Spleen (tissue), 11 donors: ENCODE data around the gene SOS1. TPM values are rescaled to one million over a fixed set of nuclear protein-coding genes. Genes with fewer than 3 reads are reported as not detected.
"Not testable (repeated sequence)": the region's sequence is repeated elsewhere in the genome, so short reads cannot be mapped to it uniquely, and the experiment has no call there.

Experiments used
- DNase-seq: peaks from one replicate; pipeline ENCODE4 v3.0.0-alpha.2; 2020
- H3K27ac ChIP-seq, 8 donors: fragments of 200-600 bp; sonication (generic) in 7 of 8; 1 replicate in 4 of 8; 2 replicates in 4 of 8; pipeline versions ENCODE4 v1.5.0 to v1.8.0; 2016 to 2021; ENCODE audit warnings: inconsistent platforms in 4 of 8, mild to moderate bottlenecking in 4 of 8, moderate library complexity in 1 of 8
- H3K27me3 ChIP-seq, 7 donors: fragments of 200-600 bp; sonication (generic) in 6 of 7; replicated peaks in 1 of 7; 1 replicate in 4 of 7; 2 replicates in 3 of 7; pipeline versions ENCODE4 v1.5.0 to v1.8.0; 2016 to 2021; ENCODE audit warnings: inconsistent platforms in 3 of 7, mild to moderate bottlenecking in 1 of 7
- H3K36me3 ChIP-seq, 6 donors: fragments of 200-600 bp; sonication (generic) in 5 of 6; 1 replicate in 4 of 6; 2 replicates in 2 of 6; pipeline versions ENCODE4 v1.5.0 to v1.8.0; 2016 to 2021; ENCODE audit warnings: inconsistent platforms in 2 of 6
- H3K4me1 ChIP-seq, 6 donors: fragments of 200-600 bp; sonication (generic) in 5 of 6; 1 replicate in 3 of 6; 2 replicates in 3 of 6; pipeline versions ENCODE4 v1.5.0 to v1.8.0; 2016 to 2021; ENCODE audit warnings: inconsistent platforms in 3 of 6
- H3K4me3 ChIP-seq, 8 donors: fragments of 200-600 bp; sonication (generic) in 7 of 8; 1 replicate in 4 of 8; 2 replicates in 4 of 8; pipeline versions ENCODE4 v1.5.0 to v1.8.0; 2016 to 2021; ENCODE audit warnings: inconsistent platforms in 4 of 8, mild to moderate bottlenecking in 4 of 8, moderate library complexity in 2 of 8
- H3K9me3 ChIP-seq, 8 donors: fragments of 200-600 bp; sonication (generic) in 7 of 8; 1 replicate in 4 of 8; 2 replicates in 4 of 8; pipeline versions ENCODE4 v1.5.0 to v1.8.0; 2016 to 2021; ENCODE audit warnings: inconsistent platforms in 4 of 8
- CTCF ChIP-seq, 11 experiments: fragments of 200-600 bp in 7 of 11; fragments of 450-650 bp in 4 of 11; sonication (generic) in 4 of 11; IDR thresholded peaks in 8 of 11; conservative IDR thresholded peaks in 3 of 11; 1 replicate in 7 of 11; 2 replicates in 4 of 11; pipeline versions ENCODE4 v1.4.0 to v1.8.0; 2016 to 2021; ENCODE audit warnings: antibody characterized with exemption in 11 of 11, inconsistent platforms in 4 of 11, mild to moderate bottlenecking in 1 of 11
- POLR2A ChIP-seq, 3 donors: fragments of 450-650 bp; IDR thresholded peaks; one replicate each; pipeline ENCODE4 v1.5.1; 2017; ENCODE audit warnings: antibody characterized with exemption in 3 of 3, mild to moderate bottlenecking in 1 of 3
- POLR2AphosphoS5 ChIP-seq, 3 donors: sonication (generic); formaldehyde crosslinking; IDR thresholded peaks; one replicate each; pipeline ENCODE4 v1.5.1; 2017; ENCODE audit warnings: antibody characterized with exemption in 3 of 3
- WGBS, 5 donors: extraction: QIAGEN DNeasy Blood & Tissue Kit in 3 of 5; methylation state at CpG; one replicate each; pipeline versions ENCODE4 v1.1.5 to v1.1.7; 2013 to 2018; 5-methylcytosine and 5-hydroxymethylcytosine counted together
- intact Hi-C: fragments of 100-400 bp; cut with DNase I; formaldehyde crosslinking; loops from one replicate; pipeline ENCODE4 v1.15.0; 2023; ENCODE audit warnings: low total_unique reads
- polyA plus RNA-seq, 3 donors: library from polyadenylated mRNA; stranded (reverse); fragments of 200-250 nt; gene quantifications; one replicate each; pipeline ENCODE4 v1.2.1, GENCODE V29; 2013
- total RNA-seq, 7 donors: library from RNA; depleted of rRNA in 3 of 7; stranded (reverse); fragments of >200 nt in 3 of 7; fragmentation: NEBNext Ultra II Directional in 4 of 7; extraction: Animal tissue kit (Norgen Biotek cat#: 25700) in 4 of 7; gene quantifications; one replicate each; pipeline versions ENCODE4 v1.1.0 to v1.2.1, GENCODE V29; 2016 to 2021
- donor health status: healthy with polysubstance abuse.
- donor health status: DM: no; HTN: no; CAD: no; lungs with moderate emphysema.
- donor health status: DM: no; HTN: no; CAD: no.
- donor health status: Bipolar disorder and iron deficiency.
- donor health status: healthy.
- donor health status: DM: no; HTN: no; CAD: no.
- donor health status: DM: yes; HTN: yes; CAD: no.

SOS1 gene
- total and polyA plus RNA-seq, 10 donors, result 5.9 to 85.8 (median 42.8) TPM

GRCh38 chr2:38945911-38946310 is 174.9 kb downstream of the SOS1 start:
- intact Hi-C loops, result loop anchor here (5.0 kb wide), 1 partner anchor 286 kb away; no protein-coding TSS in a partner anchor

GRCh38 chr2:38945372-38945771 is 175.5 kb downstream of the SOS1 start:
- Histone ChIP-seq H3K9me3 (no peaks in the 10 kb centered on the region), H3K27ac (no peak overlapping the region), H3K36me3 (no peaks in the 10 kb centered on the region), H3K4me3 (no peak overlapping the region), H3K27me3 (no peaks in the 10 kb centered on the region), H3K4me1 (no peaks in the 10 kb centered on the region)
- 64 to 92% (median 82%) methylated on average over 4 of the region's 4 CpGs for WGBS, 5 donors
- intact Hi-C loops, result loop anchor here (5.0 kb wide), 1 partner anchor 287 kb away; no protein-coding TSS in a partner anchor
- no peak for DNase-seq
- no peak for TF ChIP-seq POLR2A (IDR thresholded peaks at IDR 0.05)
- TF ChIP-seq POLR2AphosphoS5 (IDR thresholded peaks at IDR 0.05), result no peak
- no peak for TF ChIP-seq CTCF (IDR thresholded peaks at IDR 0.05 in 8 of 11, conservative IDR thresholded peaks at IDR 0.05 in 3 of 11)

More at GRCh38 chr2:38945911-38946310, 174.9 kb downstream of the SOS1 start:
- H3K4me3 ChIP-seq, result no peak overlapping the region
- H3K4me1 ChIP-seq, result no peaks in the 10 kb centered on the region
- H3K36me3 ChIP-seq, result no peaks in the 10 kb centered on the region
- TF ChIP-seq POLR2AphosphoS5 (IDR thresholded peaks at IDR 0.05) (no peak), POLR2A (IDR thresholded peaks at IDR 0.05) (no peak), CTCF (IDR thresholded peaks at IDR 0.05 in 8 of 11, conservative IDR thresholded peaks at IDR 0.05 in 3 of 11) (no peak)
- H3K9me3 ChIP-seq, result no peaks in the 10 kb centered on the region
- no peaks in the 10 kb centered on the region for H3K27me3 ChIP-seq
- 47 to 83% (median 73%) methylated on average over 5 of the region's 5 CpGs for WGBS, 5 donors
- no peak overlapping the region for H3K27ac ChIP-seq
- DNase-seq, result no peak

- intact Hi-C loops, result no loop called here
- H3K36me3 ChIP-seq, result no peaks in the 10 kb centered on the region
- H3K27ac ChIP-seq, result no peak overlapping the region
- H3K4me1 ChIP-seq, result no peaks in the 10 kb centered on the region
- no peaks in the 10 kb centered on the region for H3K27me3 ChIP-seq
- H3K4me3 ChIP-seq, result no peak overlapping the region
- no peak for DNase-seq
- no peaks in the 10 kb centered on the region for H3K9me3 ChIP-seq
- TF ChIP-seq POLR2AphosphoS5 (IDR thresholded peaks at IDR 0.05) (no peak), POLR2A (IDR thresholded peaks at IDR 0.05) (no peak)
Measured at GRCh38 chr2:38943784-38944183, 177.1 kb downstream of the SOS1 start.

- Histone ChIP-seq H3K9me3 (no peaks in the 10 kb centered on the region), H3K4me1 (no peaks in the 10 kb centered on the region), H3K36me3 (no peaks in the 10 kb centered on the region), H3K4me3 (no peak overlapping the region), H3K27ac (no peak overlapping the region), H3K27me3 (no peaks in the 10 kb centered on the region)
- intact Hi-C loops, result no loop called here
- DNase-seq, result no peak
- whole genome bisulfite sequencing, 5 donors, result 65 to 93% (median 74%) methylated on average over 1 of the region's 1 CpG
- no peak for TF ChIP-seq POLR2A (IDR thresholded peaks at IDR 0.05)
- TF ChIP-seq POLR2AphosphoS5 (IDR thresholded peaks at IDR 0.05), result no peak
- TF ChIP-seq CTCF (IDR thresholded peaks at IDR 0.05 in 8 of 11, conservative IDR thresholded peaks at IDR 0.05 in 3 of 11), result no peak
Measured at GRCh38 chr2:38940746-38941145, 180.1 kb downstream of the SOS1 start.

- H3K36me3 ChIP-seq, result no peaks in the 10 kb centered on the region
- no peak for DNase-seq
- no peaks in the 10 kb centered on the region for H3K4me1 ChIP-seq
- intact Hi-C loops, result no loop called here
- H3K27me3 ChIP-seq, result no peaks in the 10 kb centered on the region
- H3K9me3 ChIP-seq, result no peaks in the 10 kb centered on the region
- no peak overlapping the region for H3K27ac ChIP-seq
- H3K4me3 ChIP-seq, result no peak overlapping the region
- WGBS, 5 donors, result 72 to 91% (median 83%) methylated on average over 3 of the region's 3 CpGs
- TF ChIP-seq POLR2A (IDR thresholded peaks at IDR 0.05) (no peak), CTCF (IDR thresholded peaks at IDR 0.05 in 8 of 11, conservative IDR thresholded peaks at IDR 0.05 in 3 of 11) (no peak), POLR2AphosphoS5 (IDR thresholded peaks at IDR 0.05) (no peak)
Measured at GRCh38 chr2:38937548-38937947, 183.3 kb downstream of the SOS1 start.

GRCh38 chr2:38936516-38936915 is 184.3 kb downstream of the SOS1 start:
- intact Hi-C loops, H3K4me1 ChIP-seq, H3K27me3 ChIP-seq, H3K27ac ChIP-seq, H3K9me3 ChIP-seq, DNase-seq, H3K4me3 ChIP-seq, H3K36me3 ChIP-seq: not testable (repeated sequence)
- 85 to 97% (median 90%) methylated on average over 6 of the region's 6 CpGs for WGBS, 5 donors
